K562 (cell line): ENCODE data around the gene BMP10. TPM values are rescaled to one million over a fixed set of nuclear protein-coding genes. Genes with fewer than 3 reads are reported as not detected.

ENCODE experiments used
- ATF6 ChIP-seq: sonication (generic); formaldehyde crosslinking; IDR thresholded peaks from 2 replicates; pipeline ENCODE4 v1.4.0; 2020; ENCODE audit warnings: mild to moderate bottlenecking, missing genetic modification reagents
- CBX3 ChIP-seq, 2 experiments: IDR thresholded peaks; 1 replicate in 1 of 2; 2 replicates in 1 of 2; pipeline ENCODE4 v1.6.1; 2012; ENCODE audit warnings: inconsistent platforms in 2 of 2, low read length in 2 of 2, borderline replicate concordance in 1 of 2, control low read depth in 1 of 2
- EZH2 ChIP-seq: IDR thresholded peaks from 2 replicates; pipeline ENCODE4 v1.6.1; 2012; ENCODE audit warnings: low read depth, mild to moderate bottlenecking, inconsistent platforms, low read length, borderline replicate concordance
- GTF2A2 ChIP-seq: IDR thresholded peaks from 2 replicates; pipeline ENCODE4 v1.6.1; 2016; ENCODE audit warnings: mild to moderate bottlenecking, missing genetic modification characterization, missing compliant biosample characterization
- GTF2E2 ChIP-seq: fragments of 200-800 bp; sonication (Bioruptor generic); IDR thresholded peaks from 2 replicates; pipeline ENCODE4 v1.6.1; 2016; ENCODE audit warnings: missing genetic modification characterization, missing compliant biosample characterization
- HNRNPL ChIP-seq: fragments of 200-400 bp; formaldehyde crosslinking; IDR thresholded peaks from 2 replicates; pipeline ENCODE4 v1.6.1; 2017; ENCODE audit warnings: low read depth, mild to moderate bottlenecking, low read length
- IRF1 ChIP-seq: sonication (generic); formaldehyde crosslinking; IDR thresholded peaks from 2 replicates; pipeline ENCODE4 v1.8.0; 2022; ENCODE audit warnings: missing genetic modification reagents, mild to moderate bottlenecking, borderline replicate concordance
- NBN ChIP-seq: fragments of 450-650 bp; IDR thresholded peaks from 2 replicates; pipeline ENCODE4 v1.6.1; 2016; ENCODE audit warnings: low read depth, mild to moderate bottlenecking
- NR2F6 ChIP-seq: fragments of 450-650 bp; formaldehyde crosslinking; IDR thresholded peaks from 2 replicates; pipeline ENCODE4 v1.4.0; 2020; ENCODE audit warnings: mild to moderate bottlenecking
- RBM22 ChIP-seq: fragments of 200-400 bp; formaldehyde crosslinking; IDR thresholded peaks from 2 replicates; pipeline ENCODE4 v1.6.1; 2018; ENCODE audit warnings: low read length, low read depth; ENCODE audit not compliant: poor library complexity, severe bottlenecking
- SIRT6 ChIP-seq: IDR thresholded peaks from one replicate; pipeline ENCODE4 v1.6.1; 2012; ENCODE audit warnings: low read depth, mild to moderate bottlenecking, control low read depth, inconsistent platforms, low read length, moderate library complexity
- STAT5A ChIP-seq: IDR thresholded peaks from 2 replicates; pipeline ENCODE4 v1.6.1; 2012; ENCODE audit warnings: low read length, inconsistent platforms, borderline replicate concordance
- TBL1XR1 ChIP-seq, 2 experiments: IDR thresholded peaks; 2 replicates each; pipeline ENCODE4 v1.6.1; 2012; ENCODE audit warnings: improper control_type of control experiment in 2 of 2, low read length in 2 of 2, mild to moderate bottlenecking in 1 of 2
- U2AF2 ChIP-seq: fragments of 200-400 bp; formaldehyde crosslinking; optimal IDR thresholded peaks from 2 replicates; pipeline ENCODE3; 2017; ENCODE audit warnings: low read depth, mild to moderate bottlenecking, low read length
- UBTF ChIP-seq, 2 experiments: IDR thresholded peaks; 2 replicates each; pipeline ENCODE4 v1.6.1; 2012; ENCODE audit warnings: improper control_type of control experiment in 2 of 2, low read depth in 2 of 2, low read length in 2 of 2, borderline replicate concordance in 1 of 2
- USF1 ChIP-seq: sonication (generic); formaldehyde crosslinking; IDR thresholded peaks from 2 replicates; pipeline ENCODE4 v1.9.0; 2022; ENCODE audit warnings: mild to moderate bottlenecking, missing genetic modification reagents
- WHSC1 ChIP-seq: IDR thresholded peaks from one replicate; pipeline ENCODE4 v1.6.1; 2012; ENCODE audit warnings: low read length, control low read depth, inconsistent platforms
- ZBTB5 ChIP-seq: fragments of 450-650 bp; IDR thresholded peaks from 2 replicates; pipeline ENCODE4 v1.6.1; 2017; ENCODE audit warnings: antibody characterized with exemption
- ZNF239 ChIP-seq: fragments of 250-450 bp; sonication (Bioruptor Pico); IDR thresholded peaks from 2 replicates; pipeline ENCODE4 v1.4.0; 2020; ENCODE audit warnings: mild to moderate bottlenecking
- ZNF583 ChIP-seq: fragments of 250-450 bp; sonication (Bioruptor Pico); IDR thresholded peaks from 2 replicates; pipeline ENCODE4 v1.4.0; 2020
- ZNF586 ChIP-seq: fragments of 450-650 bp; formaldehyde crosslinking; conservative IDR thresholded peaks from 2 replicates; pipeline ENCODE4 v1.4.0; 2020; ENCODE audit warnings: mild to moderate bottlenecking, moderate library complexity
- ZSCAN29 ChIP-seq: fragments of 450-650 bp; IDR thresholded peaks from 2 replicates; pipeline ENCODE4 v1.6.1; 2017
- polyA plus RNA-seq, 8 experiments: library from polyadenylated mRNA; depleted of rRNA in 4 of 8; stranded (reverse) in 5 of 8; unstranded in 3 of 8; fragments of >200 nt; fragmentation: Nextera tagmentation in 2 of 8; fragmentation: Illumina TruSeq in 1 of 8; extraction: Ambion mirVana in 2 of 8; extraction: Trizol in 1 of 8; gene quantifications; 2 replicates each; pipeline versions ENCODE4 v1.2.1 to v1.2.3, GENCODE V29; 2011 to 2014; ENCODE audit warnings: inconsistent platforms in 1 of 8, missing spikeins in 1 of 8
- total RNA-seq, 7 experiments: library from RNA; depleted of rRNA in 6 of 7; stranded (reverse); fragments of >200 nt in 6 of 7; fragmentation: Illumina TruSeq in 2 of 7; extraction: Trizol in 2 of 7; gene quantifications; 2 replicates each; pipeline versions ENCODE4 v1.2.1 to v1.2.3, GENCODE V29; 2011 to 2021; ENCODE audit warnings: low replicate concordance in 1 of 7

BMP10 gene
- total and polyA plus RNA-seq, 9 of the 15 experiments (the other 6 are each of a cell fraction or from before 2014, with no cell fraction given), result 0.11 to 0.91 (median 0.43) TPM

GRCh38 chr2:68839260-68839833, 31.9 kb downstream of the BMP10 start (continued):
- TF ChIP-seq SIRT6 (no peak), GTF2A2 (tag) (no peak), USF1 (CRISPR knock-in tag) (no peak), RBM22 (no peak), TBL1XR1 (IDR thresholded peaks at IDR 0.05; ENCODE audit: low read length in 2 of 2) (0 out of 4 replicates have a peak, but pooled peaks of 1 of the 2 experiments have one; percentile 24), IRF1 (CRISPR knock-in tag) (no peak), U2AF2 (no peak), WHSC1 (no peak), ZSCAN29 (no peak), ZNF586 (no peak), ATF6 (CRISPR knock-in tag) (no peak), CBX3 (IDR thresholded peaks at IDR 0.05; ENCODE audit: borderline replicate concordance in 1 of 2, low read length in 2 of 2) (peak in 1 of 2 experiments; percentile 98; a peak in 2 of 3 replicates), ZNF239 (CRISPR knock-in tag) (no peak), NBN (no peak), UBTF (IDR thresholded peaks at IDR 0.05; ENCODE audit: borderline replicate concordance in 1 of 2, low read depth in 2 of 2, low read length in 2 of 2) (no peak), ZBTB5 (no peak), EZH2 (no peak), GTF2E2 (tag) (no peak), ZNF583 (no peak), NR2F6 (CRISPR knock-in tag) (no peak), HNRNPL (no peak), STAT5A (no peak)
